Activated CD4-positive, alpha-beta memory T cell treated with anti-CD3 and anti-CD28 coated beads for 36 hours (primary cell): Measurements from ENCODE around the gene CEACAM7. TPM values are rescaled to one million over a fixed set of nuclear protein-coding genes. Genes with fewer than 3 reads are reported as not detected.
"Not testable (repeated sequence)": the region's sequence is repeated elsewhere in the genome, so short reads cannot be mapped to it uniquely, and the experiment has no call there.

ENCODE experiments used
- CTCF ChIA-PET: fragments of 350-600 bp; sonication (Branson Sonifier 250); formaldehyde crosslinking; loops from one replicate; lab custom pipeline; 2021; ENCODE audit warnings: antibody characterized with exemption, inconsistent platforms; lab: Charles Lee
- POLR2A ChIA-PET: fragments of 350-600 bp; sonication (Branson Sonifier 250); formaldehyde crosslinking; loops from one replicate; lab custom pipeline; 2021; ENCODE audit warnings: antibody characterized with exemption; lab: Charles Lee
- DNase-seq: peaks from one replicate; pipeline ENCODE4 v3.0.0-alpha.2; 2020
- H3K27ac Mint-ChIP-seq: one replicate; pipeline ENCODE4 v1.8.0; 2021; ENCODE audit warnings: mixed read lengths
- H3K27me3 Mint-ChIP-seq: one replicate; pipeline ENCODE4 v1.8.0; 2021; ENCODE audit warnings: mixed read lengths
- H3K36me3 Mint-ChIP-seq: one replicate; pipeline ENCODE4 v1.8.0; 2021; ENCODE audit warnings: mixed read lengths
- H3K4me1 Mint-ChIP-seq: one replicate; pipeline ENCODE4 v1.8.0; 2021; ENCODE audit warnings: low read depth, mixed read lengths
- H3K4me3 Mint-ChIP-seq: one replicate; pipeline ENCODE4 v1.8.0; 2021; ENCODE audit warnings: mild to moderate bottlenecking, mixed read lengths
- H3K9me3 Mint-ChIP-seq: one replicate; pipeline ENCODE4 v1.8.0; 2021; ENCODE audit warnings: mixed read lengths
- intact Hi-C: fragments of 100-400 bp; cut with micrococcal nuclease; formaldehyde crosslinking; loops from one replicate; pipeline ENCODE4 v1.15.1; 2023
- total RNA-seq, 2 experiments: library from RNA; stranded (reverse); gene quantifications; one replicate each; pipeline ENCODE4 v1.2.3, GENCODE V29; 2021

The CEACAM7 gene
- total RNA-seq, 2 experiments from 2014 or later, result not detected

GRCh38 chr19:41688687-41689086, 617 bp upstream of the CEACAM7 start:
- no peak for DNase-seq
- CTCF ChIA-PET, result interaction anchor here (0.6 to 2.9 kb wide), 6 partner anchors 18 to 151 kb away, joined by 3 to 24 read pairs (median 4); no protein-coding TSS in a partner anchor
- intact Hi-C loops, result no loop called here

GRCh38 chr19:41687419-41687818, 651 bp downstream of the CEACAM7 start:
- CTCF ChIA-PET, result interaction anchor here (2.2 to 2.9 kb wide), 2 partner anchors 41 to 46 kb away, joined by 9 to 24 read pairs; no protein-coding TSS in a partner anchor
- Mint-ChIP-seq H3K27ac (no peak overlapping the region), H3K4me1 (no peaks in the 10 kb centered on the region)

More at GRCh38 chr19:41688687-41689086, 617 bp upstream of the CEACAM7 start:
- Mint-ChIP-seq H3K4me3 (no peak overlapping the region), H3K27me3 (peaks cover 24% of the 10 kb centered on the region), H3K27ac (no peak overlapping the region), H3K4me1 (no peaks in the 10 kb centered on the region), H3K36me3 (no peaks in the 10 kb centered on the region), H3K9me3 (peaks cover 6% of the 10 kb centered on the region)
- POLR2A ChIA-PET, result no interaction called here

GRCh38 chr19:41682437-41682836, 5.6 kb downstream of the CEACAM7 start:
- intact Hi-C loops, result no loop called here
- POLR2A ChIA-PET, result no interaction called here
- Mint-ChIP-seq H3K36me3 (no peaks in the 10 kb centered on the region), H3K4me1 (no peaks in the 10 kb centered on the region), H3K27me3 (peaks cover 27% of the 10 kb centered on the region), H3K9me3 (no peaks in the 10 kb centered on the region), H3K27ac (no peak overlapping the region), H3K4me3 (no peak overlapping the region)
- CTCF ChIA-PET, result interaction anchor here (1.0 to 1.8 kb wide), 4 partner anchors 23 to 111 kb away, joined by 3 to 5 read pairs (median 4); no protein-coding TSS in a partner anchor
- DNase-seq, result no peak

More at GRCh38 chr19:41687419-41687818, 651 bp downstream of the CEACAM7 start:
- intact Hi-C loops, result no loop called here
- DNase-seq, result no peak
- POLR2A ChIA-PET, result no interaction called here
- Mint-ChIP-seq H3K9me3 (no peaks in the 10 kb centered on the region), H3K4me3 (no peak overlapping the region), H3K27me3 (peaks cover 23% of the 10 kb centered on the region), H3K36me3 (no peaks in the 10 kb centered on the region)

GRCh38 chr19:41671486-41671885, 16.6 kb downstream of the CEACAM7 start:
- no peak for DNase-seq

GRCh38 chr19:41670755-41671154, 17.3 kb downstream of the CEACAM7 start:
- ChIA-PET POLR2A (no interaction called here), CTCF (no interaction called here)
- Mint-ChIP-seq H3K4me1 (no peaks in the 10 kb centered on the region), H3K27ac (no peak overlapping the region), H3K36me3 (no peaks in the 10 kb centered on the region), H3K4me3 (no peak overlapping the region), H3K9me3 (peaks cover 6% of the 10 kb centered on the region), H3K27me3 (peaks cover 40% of the 10 kb centered on the region)
- DNase-seq, result no peak
- intact Hi-C loops, result no loop called here

More at GRCh38 chr19:41671486-41671885, 16.6 kb downstream of the CEACAM7 start:
- CTCF ChIA-PET, result no interaction called here
- POLR2A ChIA-PET, result no interaction called here
- Mint-ChIP-seq H3K36me3 (no peaks in the 10 kb centered on the region), H3K27me3 (peaks cover 40% of the 10 kb centered on the region), H3K9me3 (no peaks in the 10 kb centered on the region), H3K27ac (no peak overlapping the region), H3K4me1 (no peaks in the 10 kb centered on the region), H3K4me3 (no peak overlapping the region)
- intact Hi-C loops, result no loop called here

- intact Hi-C loops, result no loop called here
- Mint-ChIP-seq H3K36me3 (peaks cover 4% of the 10 kb centered on the region), H3K27me3 (peaks cover 42% of the 10 kb centered on the region), H3K27ac (no peak overlapping the region), H3K4me3 (no peak overlapping the region), H3K4me1 (no peaks in the 10 kb centered on the region), H3K9me3 (peaks cover 26% of the 10 kb centered on the region)
- POLR2A ChIA-PET, result no interaction called here
- CTCF ChIA-PET, result interaction anchor here (1.2 kb wide), 1 partner anchor 21 kb away, joined by 9 read pairs; no protein-coding TSS in a partner anchor
- DNase-seq, result no peak
These were observed 19.8 kb downstream of the CEACAM7 start for GRCh38 chr19:41668315-41668714.

- Mint-ChIP-seq H3K4me3 (no peak overlapping the region), H3K27me3 (peaks cover 38% of the 10 kb centered on the region), H3K9me3 (peaks cover 26% of the 10 kb centered on the region), H3K27ac (no peak overlapping the region), H3K4me1 (no peaks in the 10 kb centered on the region), H3K36me3 (peaks cover 4% of the 10 kb centered on the region)
- ChIA-PET CTCF (interaction anchor here (1.0 kb wide), 1 partner anchor 41 kb away, joined by 3 read pairs; no protein-coding TSS in a partner anchor), POLR2A (no interaction called here)
- DNase-seq, result no peak
- intact Hi-C loops, result no loop called here
These were observed 22.0 kb downstream of the CEACAM7 start for GRCh38 chr19:41666075-41666474.

- Mint-ChIP-seq H3K27ac (no peak overlapping the region), H3K4me3 (no peak overlapping the region), H3K4me1 (peaks cover 14% of the 10 kb centered on the region), H3K9me3 (peaks cover 17% of the 10 kb centered on the region), H3K27me3 (peaks cover 33% of the 10 kb centered on the region), H3K36me3 (peaks cover 5% of the 10 kb centered on the region)
- CTCF ChIA-PET, result interaction anchor here (0.8 to 7.6 kb wide), 3 partner anchors 10 to 34 kb away, joined by 3 to 90 read pairs (median 26); no protein-coding TSS in a partner anchor
- intact Hi-C loops, result no loop called here
- POLR2A ChIA-PET, result no interaction called here
- DNase-seq, result no peak
These were observed 30.9 kb downstream of the CEACAM7 start for GRCh38 chr19:41657157-41657556.

GRCh38 chr19:41656756-41657155, 31.3 kb downstream of the CEACAM7 start:
- CTCF ChIA-PET, result interaction anchor here (3.1 to 7.6 kb wide), 2 partner anchors 9 to 16 kb away, joined by 26 to 90 read pairs; no protein-coding TSS in a partner anchor
- POLR2A ChIA-PET, H3K4me3 Mint-ChIP-seq, intact Hi-C loops, H3K27ac Mint-ChIP-seq, H3K36me3 Mint-ChIP-seq: not testable (repeated sequence)
- Mint-ChIP-seq H3K9me3 (peaks cover 17% of the 10 kb centered on the region), H3K4me1 (peaks cover 14% of the 10 kb centered on the region), H3K27me3 (peaks cover 31% of the 10 kb centered on the region)
- DNase-seq, result peak; percentile 24

GRCh38 chr19:41652250-41652649, 35.8 kb downstream of the CEACAM7 start:
- ChIA-PET POLR2A (no interaction called here), CTCF (interaction anchor here (1.1 to 7.6 kb wide), 4 partner anchors 11 to 143 kb away, joined by 3 to 90 read pairs (median 4); no protein-coding TSS in a partner anchor)
- H3K4me1 Mint-ChIP-seq, result peaks cover 12% of the 10 kb centered on the region
- peaks cover 5% of the 10 kb centered on the region for H3K36me3 Mint-ChIP-seq
- peaks cover 17% of the 10 kb centered on the region for H3K9me3 Mint-ChIP-seq
- H3K27me3 Mint-ChIP-seq, result peaks cover 26% of the 10 kb centered on the region
- H3K4me3 Mint-ChIP-seq, result no peak overlapping the region
- H3K27ac Mint-ChIP-seq, result no peak overlapping the region
- no peak for DNase-seq
- intact Hi-C loops, result no loop called here

- intact Hi-C loops, result no loop called here
These were observed 38.2 kb downstream of the CEACAM7 start for GRCh38 chr19:41649827-41650226.

GRCh38 chr19:41646589-41647204, 41.4 kb downstream of the CEACAM7 start:
- H3K27me3 Mint-ChIP-seq, result peaks cover 30% of the 10 kb centered on the region
- no peaks in the 10 kb centered on the region for H3K36me3 Mint-ChIP-seq
- H3K27ac Mint-ChIP-seq, result no peak overlapping the region
- DNase-seq, result peak; percentile 62
- intact Hi-C loops, result no loop called here
- no peaks in the 10 kb centered on the region for H3K4me1 Mint-ChIP-seq
- H3K9me3 Mint-ChIP-seq, result no peaks in the 10 kb centered on the region
- H3K4me3 Mint-ChIP-seq, result no peak overlapping the region
- POLR2A ChIA-PET, result interaction anchor here (0.6 kb wide), 1 partner anchor 216 kb away, joined by 3 read pairs; no protein-coding TSS in a partner anchor
- CTCF ChIA-PET, result interaction anchor here (0.6 to 4.8 kb wide), 40 partner anchors 8 to 1851 kb away, joined by 3 to 50 read pairs (median 3); partner anchors contain the start of genes CEACAM7, DMAC2 and RPS19

More at GRCh38 chr19:41649827-41650226, 38.2 kb downstream of the CEACAM7 start:
- CTCF ChIA-PET, result interaction anchor here (1.5 to 4.8 kb wide), 2 partner anchors 12 to 104 kb away, joined by 4 to 50 read pairs; no protein-coding TSS in a partner anchor
- Mint-ChIP-seq H3K9me3 (peaks cover 14% of the 10 kb centered on the region), H3K27ac (no peak overlapping the region), H3K36me3 (peaks cover 5% of the 10 kb centered on the region), H3K4me1 (no peaks in the 10 kb centered on the region), H3K4me3 (no peak overlapping the region), H3K27me3 (peaks cover 29% of the 10 kb centered on the region)
- no peak for DNase-seq
- POLR2A ChIA-PET, result no interaction called here
